MM.1S (cell line): ENCODE measurements around the gene DGCR8.

Experiments
- EZH2 ChIP-seq: fragments of 300-600 bp; sonication (generic); optimal IDR thresholded peaks from 2 replicates; pipeline ENCODE3; 2017; ENCODE audit warnings: low read depth, mild to moderate bottlenecking, antibody characterized with exemption, low read length, mixed read lengths
- EZH2phosphoT487 ChIP-seq: fragments of 300-600 bp; sonication (generic); IDR thresholded peaks from 2 replicates; pipeline ENCODE4 v1.6.1; 2018; ENCODE audit warnings: antibody characterized with exemption, low read length
- TF ChIP-seq, protein P1 (sequence below): fragments of 300-600 bp; sonication (generic); IDR thresholded peaks from 2 replicates; pipeline ENCODE4 v1.5.1; 2016; ENCODE audit warnings: antibody characterized with exemption, low read length, mixed read lengths

DNA sequence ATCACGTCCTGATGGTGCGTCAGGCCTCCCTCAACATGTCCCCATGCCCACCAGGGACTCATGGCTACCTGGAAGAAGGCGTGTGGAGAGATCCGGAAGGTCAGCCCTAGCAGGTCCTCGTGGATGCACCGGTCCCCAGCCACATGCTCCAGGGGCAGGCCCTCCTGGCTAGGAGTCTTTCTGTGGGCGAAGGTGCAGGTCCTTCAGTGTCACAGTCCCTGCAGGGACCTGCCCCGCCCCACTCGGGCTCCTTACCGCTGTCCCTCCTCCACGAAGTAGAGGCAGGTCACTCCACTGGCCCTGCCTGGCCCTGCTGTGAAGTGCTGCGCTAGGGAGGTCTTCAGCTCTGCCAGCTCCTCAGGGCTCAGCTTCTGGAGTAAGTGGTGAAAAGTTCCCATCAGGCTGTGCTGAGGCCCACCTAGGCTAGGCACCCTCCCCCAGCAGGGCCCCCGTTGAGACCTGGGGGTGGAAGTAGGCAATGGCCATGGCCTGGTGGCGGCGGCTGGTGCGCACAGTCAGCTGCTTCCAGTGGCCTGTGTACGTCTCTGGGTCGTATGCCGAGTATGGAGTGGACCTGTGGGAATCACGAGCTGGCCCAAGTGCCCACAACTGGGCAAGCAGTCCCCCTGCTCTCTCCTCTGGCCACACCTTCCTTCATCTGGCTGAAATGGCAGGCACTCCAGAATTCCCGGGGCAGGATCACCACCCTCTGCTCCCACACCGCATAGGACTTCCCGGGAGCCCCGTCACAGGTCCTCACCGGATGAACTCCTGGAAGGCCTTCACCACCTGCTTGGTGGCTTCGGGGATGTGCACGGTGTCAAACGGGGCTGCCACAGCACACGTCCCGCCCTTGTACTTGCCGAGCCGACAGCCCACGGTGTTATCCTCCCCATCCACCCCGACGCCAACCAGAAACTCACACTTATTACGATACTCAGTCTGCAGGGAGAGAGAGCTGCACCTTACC, 34.8 kb downstream of the DGCR8 start:
- TF ChIP-seq, protein P1, sequence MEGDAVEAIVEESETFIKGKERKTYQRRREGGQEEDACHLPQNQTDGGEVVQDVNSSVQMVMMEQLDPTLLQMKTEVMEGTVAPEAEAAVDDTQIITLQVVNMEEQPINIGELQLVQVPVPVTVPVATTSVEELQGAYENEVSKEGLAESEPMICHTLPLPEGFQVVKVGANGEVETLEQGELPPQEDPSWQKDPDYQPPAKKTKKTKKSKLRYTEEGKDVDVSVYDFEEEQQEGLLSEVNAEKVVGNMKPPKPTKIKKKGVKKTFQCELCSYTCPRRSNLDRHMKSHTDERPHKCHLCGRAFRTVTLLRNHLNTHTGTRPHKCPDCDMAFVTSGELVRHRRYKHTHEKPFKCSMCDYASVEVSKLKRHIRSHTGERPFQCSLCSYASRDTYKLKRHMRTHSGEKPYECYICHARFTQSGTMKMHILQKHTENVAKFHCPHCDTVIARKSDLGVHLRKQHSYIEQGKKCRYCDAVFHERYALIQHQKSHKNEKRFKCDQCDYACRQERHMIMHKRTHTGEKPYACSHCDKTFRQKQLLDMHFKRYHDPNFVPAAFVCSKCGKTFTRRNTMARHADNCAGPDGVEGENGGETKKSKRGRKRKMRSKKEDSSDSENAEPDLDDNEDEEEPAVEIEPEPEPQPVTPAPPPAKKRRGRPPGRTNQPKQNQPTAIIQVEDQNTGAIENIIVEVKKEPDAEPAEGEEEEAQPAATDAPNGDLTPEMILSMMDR, result no peak
- TF ChIP-seq EZH2 (no peak), EZH2phosphoT487 (no peak)
